Measurements from ENCODE around the gene ST3GAL2.

ST3GAL2 gene

DNA sequence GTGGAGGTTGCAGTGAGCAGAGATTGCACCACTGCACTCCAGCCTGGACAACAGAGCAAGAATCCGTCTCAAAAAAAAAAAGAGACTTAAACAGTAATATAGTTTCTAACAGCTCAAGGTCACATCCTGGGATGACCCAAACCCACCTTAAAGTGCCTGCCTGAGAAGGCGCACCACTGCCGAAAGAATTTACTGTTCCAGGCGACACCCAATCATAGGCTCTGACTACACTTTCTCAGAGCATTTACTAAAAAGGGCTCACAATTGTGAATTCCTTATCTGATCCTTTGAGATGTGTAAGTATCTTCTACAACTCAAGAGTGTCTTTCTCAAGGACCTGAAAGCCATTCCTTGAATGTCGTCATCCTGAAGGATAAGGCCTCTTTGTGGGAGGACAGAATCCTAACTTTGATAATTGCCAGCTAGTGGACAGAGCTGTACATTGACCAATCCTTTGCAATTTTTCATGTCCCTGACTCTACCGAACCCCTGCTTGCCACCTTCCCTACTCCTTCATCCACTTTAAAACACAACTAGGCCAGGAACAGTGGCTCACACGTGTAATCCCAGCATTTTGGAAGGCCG, 2.6 kb upstream of the ST3GAL2 start:
- H3K9ac ChIP-seq (ENCODE audit: insufficient read length, low read depth): no peak overlapping the region
- no peak for DNase-seq (ENCODE audit: low read depth, low spot score)
- no peaks in the 10 kb centered on the region for H3K36me3 ChIP-seq (ENCODE audit: insufficient read depth, insufficient read length, low read length)
- TF ChIP-seq ZNF274 (IDR thresholded peaks at IDR 0.05; ENCODE audit: low read depth, low read length): no peak
- TF ChIP-seq SUZ12 (IDR thresholded peaks at IDR 0.05; ENCODE audit: extremely low read depth, insufficient read depth, insufficient read length): no peak
- no peak for TF ChIP-seq YY1 (IDR thresholded peaks at IDR 0.05; ENCODE audit: insufficient read depth, insufficient read length)
- no peaks in the 10 kb centered on the region for H3K9me3 ChIP-seq (ENCODE audit: insufficient read depth, low read length)
- no peak overlapping the region for H3K4me3 ChIP-seq (ENCODE audit: insufficient read length, low read depth)
- H3K4me1 ChIP-seq (ENCODE audit: insufficient read depth, insufficient read length): no peaks in the 10 kb centered on the region
- H3K27me3 ChIP-seq (ENCODE audit: insufficient read depth, insufficient read length): no peaks in the 10 kb centered on the region

DNA sequence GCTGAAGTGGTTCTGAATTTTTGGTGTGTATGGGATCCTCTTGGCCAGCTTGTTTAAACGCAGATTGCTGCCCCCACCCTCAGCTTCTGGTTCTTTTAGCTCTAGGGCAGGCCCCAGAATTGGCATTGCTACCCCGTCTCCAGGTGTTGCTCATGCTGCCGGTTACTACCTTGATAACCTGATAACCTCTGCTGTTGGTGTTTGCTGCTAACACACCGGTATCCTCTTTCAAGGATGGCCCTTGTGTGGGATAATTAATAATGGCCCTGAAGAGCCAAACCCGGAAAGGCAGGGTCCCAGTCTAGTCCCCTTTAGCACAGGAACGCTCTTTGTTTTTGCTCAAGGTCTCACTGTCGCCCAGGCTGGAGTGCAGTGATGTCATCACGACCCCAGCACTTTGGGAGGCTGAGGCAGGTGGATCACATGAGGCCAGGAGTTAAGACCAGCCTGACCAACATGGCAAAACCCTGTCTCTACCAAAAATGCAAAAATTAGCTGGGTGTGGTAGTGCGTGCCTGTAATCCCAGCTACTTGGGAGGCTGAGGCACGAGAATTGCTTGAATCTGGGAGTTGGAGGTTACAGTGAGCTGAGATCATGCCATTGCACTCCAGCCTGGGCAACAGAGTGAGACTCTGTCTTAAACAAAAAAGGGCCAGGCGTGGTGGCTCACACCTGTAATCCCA, 1.3 kb upstream of the ST3GAL2 start:
- Histone ChIP-seq H3K9me3 (ENCODE audit: insufficient read depth, low read length) (no peaks in the 10 kb centered on the region), H3K36me3 (ENCODE audit: insufficient read depth, insufficient read length, low read length) (peaks cover under 1% of the 10 kb centered on the region)

DNA sequence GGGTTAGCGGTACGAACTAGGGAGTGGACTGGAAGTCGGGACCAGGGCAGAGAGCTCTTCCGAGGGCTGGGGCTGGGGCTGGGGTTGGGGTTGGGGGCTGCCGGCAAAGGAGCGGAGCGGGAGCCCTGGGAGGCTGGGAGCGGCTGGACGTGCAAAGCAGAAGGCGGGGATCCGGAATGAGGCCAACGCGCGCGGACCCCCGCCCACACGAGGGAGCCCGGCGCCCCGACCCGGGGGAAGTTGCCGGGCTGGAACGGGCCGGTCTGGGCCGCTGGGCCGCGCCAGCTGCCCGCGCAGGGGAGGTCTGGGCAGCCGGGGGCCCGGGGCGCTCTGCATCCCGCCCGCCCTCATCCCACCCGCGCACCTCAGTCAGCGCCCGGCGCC, 323 bp downstream of the ST3GAL2 start:
- Histone ChIP-seq H3K27me3 (ENCODE audit: insufficient read depth, insufficient read length) (no peaks in the 10 kb centered on the region), H3K9me3 (ENCODE audit: insufficient read depth, low read length) (no peaks in the 10 kb centered on the region), H3K4me3 (ENCODE audit: insufficient read length, low read depth) (peak overlapping the region; percentile 55), H3K4me1 (ENCODE audit: insufficient read depth, insufficient read length) (peaks cover 13% of the 10 kb centered on the region), H3K36me3 (ENCODE audit: insufficient read depth, insufficient read length, low read length) (peaks cover 15% of the 10 kb centered on the region), H3K9ac (ENCODE audit: insufficient read length, low read depth) (peak overlapping the region; percentile 99)
- DNase-seq (ENCODE audit: low read depth, low spot score): no peak
- TF ChIP-seq ZNF274 (IDR thresholded peaks at IDR 0.05; ENCODE audit: low read depth, low read length) (no peak), SUZ12 (IDR thresholded peaks at IDR 0.05; ENCODE audit: extremely low read depth, insufficient read depth, insufficient read length) (no peak), YY1 (IDR thresholded peaks at IDR 0.05; ENCODE audit: insufficient read depth, insufficient read length) (no peak)

More for the DNA sequence above, 1.3 kb upstream of the ST3GAL2 start:
- no peak for DNase-seq (ENCODE audit: low read depth, low spot score)
- H3K4me3 ChIP-seq (ENCODE audit: insufficient read length, low read depth): no peak overlapping the region
- peak overlapping the region; percentile 94 for H3K9ac ChIP-seq (ENCODE audit: insufficient read length, low read depth)
- H3K4me1 ChIP-seq (ENCODE audit: insufficient read depth, insufficient read length): no peaks in the 10 kb centered on the region
- H3K27me3 ChIP-seq (ENCODE audit: insufficient read depth, insufficient read length): no peaks in the 10 kb centered on the region
- TF ChIP-seq YY1 (IDR thresholded peaks at IDR 0.05; ENCODE audit: insufficient read depth, insufficient read length): no peak
- TF ChIP-seq SUZ12 (IDR thresholded peaks at IDR 0.05; ENCODE audit: extremely low read depth, insufficient read depth, insufficient read length): no peak
- no peak for TF ChIP-seq ZNF274 (IDR thresholded peaks at IDR 0.05; ENCODE audit: low read depth, low read length)

- Histone ChIP-seq H3K4me3 (ENCODE audit: insufficient read length, low read depth) (peak overlapping the region; percentile 55), H3K36me3 (ENCODE audit: insufficient read depth, insufficient read length, low read length) (peaks cover 18% of the 10 kb centered on the region), H3K4me1 (ENCODE audit: insufficient read depth, insufficient read length) (peaks cover 18% of the 10 kb centered on the region), H3K27me3 (ENCODE audit: insufficient read depth, insufficient read length) (no peaks in the 10 kb centered on the region), H3K9ac (ENCODE audit: insufficient read length, low read depth) (peak overlapping the region; percentile 99), H3K9me3 (ENCODE audit: insufficient read depth, low read length) (no peaks in the 10 kb centered on the region)
- TF ChIP-seq ZNF274 (IDR thresholded peaks at IDR 0.05; ENCODE audit: low read depth, low read length): no peak
- no peak for TF ChIP-seq SUZ12 (IDR thresholded peaks at IDR 0.05; ENCODE audit: extremely low read depth, insufficient read depth, insufficient read length)
- TF ChIP-seq YY1 (IDR thresholded peaks at IDR 0.05; ENCODE audit: insufficient read depth, insufficient read length): no peak
- no peak for DNase-seq (ENCODE audit: low read depth, low spot score)
These were observed 1.0 kb downstream of the ST3GAL2 start for GRCh38 chr16:70437582-70438557.

DNA sequence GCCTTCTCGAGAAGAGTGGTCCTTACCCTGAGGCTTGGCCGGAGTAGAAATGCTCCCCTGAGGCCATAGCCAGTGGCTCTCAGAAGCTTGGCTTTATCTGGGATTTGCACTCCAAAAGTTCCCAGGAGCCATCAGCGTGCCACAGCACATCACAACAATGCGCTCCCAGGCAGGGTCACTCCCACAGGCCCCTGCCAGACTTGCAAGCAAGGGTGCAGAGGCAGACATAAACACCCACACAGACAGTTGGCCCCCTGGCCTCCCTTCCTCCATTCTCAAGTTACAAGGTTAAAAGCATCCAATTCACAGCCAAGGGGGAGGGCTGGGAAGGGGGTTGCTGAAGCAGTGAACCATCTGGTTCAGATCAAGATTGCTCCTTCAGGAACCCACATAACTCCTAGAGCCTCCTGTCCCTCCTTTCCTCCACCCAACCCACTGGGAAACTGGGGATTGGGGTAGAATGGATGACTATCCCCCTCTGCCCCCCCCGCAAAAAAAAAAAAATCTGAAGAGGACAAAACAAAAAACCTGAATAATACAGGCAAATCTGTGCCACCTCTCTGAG, 1.8 kb downstream of the ST3GAL2 start:
- peaks cover 23% of the 10 kb centered on the region for H3K4me1 ChIP-seq (ENCODE audit: insufficient read depth, insufficient read length)
- peak; percentile 91 for DNase-seq (ENCODE audit: low read depth, low spot score)
- peak overlapping the region; percentile 55 for H3K4me3 ChIP-seq (ENCODE audit: insufficient read length, low read depth)
- peaks cover 18% of the 10 kb centered on the region for H3K36me3 ChIP-seq (ENCODE audit: insufficient read depth, insufficient read length, low read length)
- peak overlapping the region; percentile 99 for H3K9ac ChIP-seq (ENCODE audit: insufficient read length, low read depth)
- TF ChIP-seq ZNF274 (IDR thresholded peaks at IDR 0.05; ENCODE audit: low read depth, low read length): no peak
- TF ChIP-seq SUZ12 (IDR thresholded peaks at IDR 0.05; ENCODE audit: extremely low read depth, insufficient read depth, insufficient read length): no peak
- peak; percentile 9 for TF ChIP-seq YY1 (IDR thresholded peaks at IDR 0.05; ENCODE audit: insufficient read depth, insufficient read length)
- no peaks in the 10 kb centered on the region for H3K9me3 ChIP-seq (ENCODE audit: insufficient read depth, low read length)
- no peaks in the 10 kb centered on the region for H3K27me3 ChIP-seq (ENCODE audit: insufficient read depth, insufficient read length)

GRCh38 chr16:70434484-70435260, 4.2 kb downstream of the ST3GAL2 start:
- peaks cover 35% of the 10 kb centered on the region for H3K4me1 ChIP-seq (ENCODE audit: insufficient read depth, insufficient read length)
- TF ChIP-seq SUZ12 (IDR thresholded peaks at IDR 0.05; ENCODE audit: extremely low read depth, insufficient read depth, insufficient read length) (no peak), ZNF274 (IDR thresholded peaks at IDR 0.05; ENCODE audit: low read depth, low read length) (no peak), YY1 (IDR thresholded peaks at IDR 0.05; ENCODE audit: insufficient read depth, insufficient read length) (no peak)
- H3K9ac ChIP-seq (ENCODE audit: insufficient read length, low read depth): peak overlapping the region; percentile 3
- DNase-seq (ENCODE audit: low read depth, low spot score): no peak
- no peaks in the 10 kb centered on the region for H3K27me3 ChIP-seq (ENCODE audit: insufficient read depth, insufficient read length)
- H3K36me3 ChIP-seq (ENCODE audit: insufficient read depth, insufficient read length, low read length): peaks cover 27% of the 10 kb centered on the region
- H3K9me3 ChIP-seq (ENCODE audit: insufficient read depth, low read length): no peaks in the 10 kb centered on the region
- H3K4me3 ChIP-seq (ENCODE audit: insufficient read length, low read depth): no peak overlapping the region
